ENCODE data around the gene HPSE2. TPM values are rescaled to one million over a fixed set of nuclear protein-coding genes. Genes with fewer than 3 reads are reported as not detected.
"Not testable (repeated sequence)": the region's sequence is repeated elsewhere in the genome, so short reads cannot be mapped to it uniquely, and the experiment has no call there.

Gene HPSE2
- total RNA-seq, 2 experiments from 2014 or later, result 0.14 to 0.28 TPM

GRCh38 chr10:99232360-99232999 is 3.2 kb downstream of the HPSE2 start:
- POLR2A ChIA-PET, result no interaction called here
- ATAC-seq (ENCODE audit: low read depth) (no peak), DNase-seq (peak; percentile 36)
- H3K9me3 Mint-ChIP-seq, result peaks cover 1% of the 10 kb centered on the region
- H3K4me1 Mint-ChIP-seq, result peaks cover 13% of the 10 kb centered on the region
- H3K27me3 Mint-ChIP-seq, result peaks cover 88% of the 10 kb centered on the region
- no peak overlapping the region for H3K27ac Mint-ChIP-seq
- H3K4me3 Mint-ChIP-seq, result peak overlapping the region; percentile 49
- H3K36me3 Mint-ChIP-seq, result peaks cover 1% of the 10 kb centered on the region

GRCh38 chr10:99224766-99225165 is 10.9 kb downstream of the HPSE2 start:
- no peak for ATAC-seq (ENCODE audit: low read depth)
- H3K4me1 Mint-ChIP-seq, result no peaks in the 10 kb centered on the region
- peaks cover 44% of the 10 kb centered on the region for H3K27me3 Mint-ChIP-seq
- H3K4me3 Mint-ChIP-seq, result no peak overlapping the region
- H3K36me3 Mint-ChIP-seq, result no peaks in the 10 kb centered on the region
- DNase-seq, result no peak
- POLR2A ChIA-PET, result no interaction called here
- H3K9me3 Mint-ChIP-seq, result no peaks in the 10 kb centered on the region
- no peak overlapping the region for H3K27ac Mint-ChIP-seq

GRCh38 chr10:99207340-99207739 is 28.3 kb downstream of the HPSE2 start:
- H3K4me3 Mint-ChIP-seq, result no peak overlapping the region
- no peaks in the 10 kb centered on the region for H3K9me3 Mint-ChIP-seq
- H3K27me3 Mint-ChIP-seq, result peaks cover 2% of the 10 kb centered on the region
- no peak overlapping the region for H3K27ac Mint-ChIP-seq
- no peaks in the 10 kb centered on the region for H3K4me1 Mint-ChIP-seq
- POLR2A ChIA-PET, result no interaction called here
- ATAC-seq (ENCODE audit: low read depth), result no peak
- H3K36me3 Mint-ChIP-seq, result no peaks in the 10 kb centered on the region
- no peak for DNase-seq

GRCh38 chr10:99203310-99203709 is 32.3 kb downstream of the HPSE2 start:
- H3K27me3 Mint-ChIP-seq, result no peaks in the 10 kb centered on the region
- H3K36me3 Mint-ChIP-seq, result no peaks in the 10 kb centered on the region
- no peak overlapping the region for H3K4me3 Mint-ChIP-seq
- POLR2A ChIA-PET, result no interaction called here
- H3K4me1 Mint-ChIP-seq, result no peaks in the 10 kb centered on the region
- ATAC-seq (ENCODE audit: low read depth) (no peak), DNase-seq (no peak)
- H3K27ac Mint-ChIP-seq, result no peak overlapping the region
- no peaks in the 10 kb centered on the region for H3K9me3 Mint-ChIP-seq

GRCh38 chr10:99172950-99173349 is 62.7 kb downstream of the HPSE2 start:
- ATAC-seq (ENCODE audit: low read depth) (no peak), DNase-seq (no peak)
- no peaks in the 10 kb centered on the region for H3K27me3 Mint-ChIP-seq
- H3K4me1 Mint-ChIP-seq, result no peaks in the 10 kb centered on the region
- H3K27ac Mint-ChIP-seq, result no peak overlapping the region
- H3K4me3 Mint-ChIP-seq, result no peak overlapping the region
- H3K9me3 Mint-ChIP-seq, result no peaks in the 10 kb centered on the region
- POLR2A ChIA-PET, result no interaction called here
- no peaks in the 10 kb centered on the region for H3K36me3 Mint-ChIP-seq

- no peak overlapping the region for H3K4me3 Mint-ChIP-seq
- no peaks in the 10 kb centered on the region for H3K4me1 Mint-ChIP-seq
- ATAC-seq (ENCODE audit: low read depth), result no peak
- POLR2A ChIA-PET, result no interaction called here
- H3K27ac Mint-ChIP-seq, result no peak overlapping the region
- H3K9me3 Mint-ChIP-seq, result no peaks in the 10 kb centered on the region
- H3K36me3 Mint-ChIP-seq, result no peaks in the 10 kb centered on the region
- DNase-seq, result no peak
- no peaks in the 10 kb centered on the region for H3K27me3 Mint-ChIP-seq
These were observed 63.4 kb downstream of the HPSE2 start for GRCh38 chr10:99172128-99172738.

GRCh38 chr10:99170116-99170675 is 65.5 kb downstream of the HPSE2 start:
- DNase-seq (no peak), ATAC-seq (ENCODE audit: low read depth) (no peak)
- Mint-ChIP-seq H3K36me3 (no peaks in the 10 kb centered on the region), H3K9me3 (no peaks in the 10 kb centered on the region), H3K4me1 (no peaks in the 10 kb centered on the region), H3K27ac (no peak overlapping the region), H3K27me3 (no peaks in the 10 kb centered on the region), H3K4me3 (no peak overlapping the region)
- POLR2A ChIA-PET, result no interaction called here

GRCh38 chr10:99161165-99161564 is 74.5 kb downstream of the HPSE2 start:
- Mint-ChIP-seq H3K4me3 (no peak overlapping the region), H3K36me3 (no peaks in the 10 kb centered on the region), H3K27me3 (no peaks in the 10 kb centered on the region), H3K4me1 (no peaks in the 10 kb centered on the region), H3K27ac (no peak overlapping the region), H3K9me3 (no peaks in the 10 kb centered on the region)
- POLR2A ChIA-PET, result no interaction called here
- DNase-seq (no peak), ATAC-seq (ENCODE audit: low read depth) (no peak)

GRCh38 chr10:99143651-99144050 is 92.0 kb downstream of the HPSE2 start:
- Mint-ChIP-seq H3K9me3 (no peaks in the 10 kb centered on the region), H3K36me3 (no peaks in the 10 kb centered on the region), H3K27ac (no peak overlapping the region), H3K27me3 (no peaks in the 10 kb centered on the region), H3K4me1 (no peaks in the 10 kb centered on the region), H3K4me3 (no peak overlapping the region)
- DNase-seq (no peak), ATAC-seq (ENCODE audit: low read depth) (no peak)
- POLR2A ChIA-PET, result interaction anchor here (0.5 kb wide), 1 partner anchor 404 kb away, joined by 3 read pairs; no protein-coding TSS in a partner anchor

- Mint-ChIP-seq H3K36me3 (no peaks in the 10 kb centered on the region), H3K9me3 (no peaks in the 10 kb centered on the region), H3K4me3 (no peak overlapping the region), H3K27me3 (no peaks in the 10 kb centered on the region), H3K4me1 (no peaks in the 10 kb centered on the region), H3K27ac (no peak overlapping the region)
- POLR2A ChIA-PET, result no interaction called here
- ATAC-seq (ENCODE audit: low read depth) (no peak), DNase-seq (no peak)
These were observed 92.6 kb downstream of the HPSE2 start for GRCh38 chr10:99143011-99143410.

GRCh38 chr10:99132897-99133296 is 102.8 kb downstream of the HPSE2 start:
- POLR2A ChIA-PET; H3K4me1 Mint-ChIP-seq; H3K9me3 Mint-ChIP-seq; H3K27ac Mint-ChIP-seq; H3K36me3 Mint-ChIP-seq; H3K27me3 Mint-ChIP-seq; ATAC-seq (ENCODE audit: low read depth); H3K4me3 Mint-ChIP-seq; DNase-seq: not testable (repeated sequence)

- DNase-seq (no peak), ATAC-seq (ENCODE audit: low read depth) (no peak)
- H3K9me3 Mint-ChIP-seq, result peaks cover 4% of the 10 kb centered on the region
- H3K36me3 Mint-ChIP-seq, result no peaks in the 10 kb centered on the region
- no peaks in the 10 kb centered on the region for H3K27me3 Mint-ChIP-seq
- no peak overlapping the region for H3K4me3 Mint-ChIP-seq
- no peak overlapping the region for H3K27ac Mint-ChIP-seq
- H3K4me1 Mint-ChIP-seq, result no peaks in the 10 kb centered on the region
- POLR2A ChIA-PET, result no interaction called here
These were observed 109.8 kb downstream of the HPSE2 start for GRCh38 chr10:99125879-99126278.

GRCh38 chr10:99124376-99124775 is 111.3 kb downstream of the HPSE2 start:
- Mint-ChIP-seq H3K27me3 (no peaks in the 10 kb centered on the region), H3K4me3 (no peak overlapping the region), H3K9me3 (peaks cover 2% of the 10 kb centered on the region), H3K27ac (no peak overlapping the region), H3K4me1 (no peaks in the 10 kb centered on the region), H3K36me3 (no peaks in the 10 kb centered on the region)
- POLR2A ChIA-PET, result no interaction called here
- ATAC-seq (ENCODE audit: low read depth) (no peak), DNase-seq (no peak)

GRCh38 chr10:99123851-99124250 is 111.8 kb downstream of the HPSE2 start:
- H3K27me3 Mint-ChIP-seq, result no peaks in the 10 kb centered on the region
- DNase-seq (no peak), ATAC-seq (ENCODE audit: low read depth) (no peak)
- no peaks in the 10 kb centered on the region for H3K36me3 Mint-ChIP-seq
- H3K4me3 Mint-ChIP-seq, result no peak overlapping the region
- H3K4me1 Mint-ChIP-seq, result no peaks in the 10 kb centered on the region
- POLR2A ChIA-PET, result no interaction called here
- peaks cover 2% of the 10 kb centered on the region for H3K9me3 Mint-ChIP-seq
- H3K27ac Mint-ChIP-seq, result no peak overlapping the region

Measured in activated naive CD8-positive, alpha-beta T cell treated with anti-CD3 and anti-CD28 coated beads, Interleukin-2, amount 10 ng/mL, durations not matched to agents 7 days and 5 days (primary cell).